Fibroblast of the aortic adventitia (primary cell): ENCODE results near the gene SMG9. TPM values are rescaled to one million over a fixed set of nuclear protein-coding genes. Genes with fewer than 3 reads are reported as not detected.

ENCODE experiments used
- DNase-seq: peaks from one replicate; pipeline ENCODE4 v3.0.0-alpha.2; 2010; ENCODE audit warnings: low read depth
- H3K4me3 ChIP-seq: 2 replicates; pipeline ENCODE4 v1.5.1; 2011; ENCODE audit warnings: low read depth, mild to moderate bottlenecking, control low read depth, low read length, moderate library complexity
- total RNA-seq: library from RNA; depleted of rRNA; stranded (reverse); fragments of >200 nt; gene quantifications from 2 replicates; pipeline ENCODE4 v1.2.3, GENCODE V29; 2012; ENCODE audit warnings: low replicate concordance
- TF ChIP-seq, protein P1 (sequence below): IDR thresholded peaks from 2 replicates; pipeline ENCODE4 v1.5.1; 2011; ENCODE audit warnings: mild to moderate bottlenecking, low read length, control low read depth, inconsistent platforms; ENCODE audit not compliant: insufficient read depth

Gene SMG9
- total RNA-seq, 1 donor: 25.0 TPM

DNA sequence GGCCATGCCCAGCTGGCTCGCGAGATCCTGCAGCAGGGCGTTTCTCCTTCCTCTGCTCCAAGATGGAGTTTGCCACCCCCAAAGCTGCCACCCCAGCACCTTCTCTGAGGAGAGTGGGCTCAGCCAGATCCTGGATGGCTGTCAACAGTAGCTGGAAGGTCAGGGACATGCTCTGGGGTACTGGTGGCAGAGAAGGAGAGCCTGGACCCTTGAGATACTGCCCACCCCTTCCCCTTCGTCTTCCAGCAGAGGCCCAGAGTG is 27.2 kb downstream of the SMG9 start:
- TF ChIP-seq, protein P1, sequence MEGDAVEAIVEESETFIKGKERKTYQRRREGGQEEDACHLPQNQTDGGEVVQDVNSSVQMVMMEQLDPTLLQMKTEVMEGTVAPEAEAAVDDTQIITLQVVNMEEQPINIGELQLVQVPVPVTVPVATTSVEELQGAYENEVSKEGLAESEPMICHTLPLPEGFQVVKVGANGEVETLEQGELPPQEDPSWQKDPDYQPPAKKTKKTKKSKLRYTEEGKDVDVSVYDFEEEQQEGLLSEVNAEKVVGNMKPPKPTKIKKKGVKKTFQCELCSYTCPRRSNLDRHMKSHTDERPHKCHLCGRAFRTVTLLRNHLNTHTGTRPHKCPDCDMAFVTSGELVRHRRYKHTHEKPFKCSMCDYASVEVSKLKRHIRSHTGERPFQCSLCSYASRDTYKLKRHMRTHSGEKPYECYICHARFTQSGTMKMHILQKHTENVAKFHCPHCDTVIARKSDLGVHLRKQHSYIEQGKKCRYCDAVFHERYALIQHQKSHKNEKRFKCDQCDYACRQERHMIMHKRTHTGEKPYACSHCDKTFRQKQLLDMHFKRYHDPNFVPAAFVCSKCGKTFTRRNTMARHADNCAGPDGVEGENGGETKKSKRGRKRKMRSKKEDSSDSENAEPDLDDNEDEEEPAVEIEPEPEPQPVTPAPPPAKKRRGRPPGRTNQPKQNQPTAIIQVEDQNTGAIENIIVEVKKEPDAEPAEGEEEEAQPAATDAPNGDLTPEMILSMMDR: no peak
- no peak for DNase-seq
- H3K4me3 ChIP-seq: no peak overlapping the region

GRCh38 chr19:43726736-43727592 is 27.8 kb downstream of the SMG9 start:
- peak; percentile 43 for DNase-seq
- no peak overlapping the region for H3K4me3 ChIP-seq
- TF ChIP-seq, protein P1: no peak

GRCh38 chr19:43725468-43725867 is 29.3 kb downstream of the SMG9 start:
- no peak for DNase-seq
- TF ChIP-seq, protein P1: no peak
- no peak overlapping the region for H3K4me3 ChIP-seq

DNA sequence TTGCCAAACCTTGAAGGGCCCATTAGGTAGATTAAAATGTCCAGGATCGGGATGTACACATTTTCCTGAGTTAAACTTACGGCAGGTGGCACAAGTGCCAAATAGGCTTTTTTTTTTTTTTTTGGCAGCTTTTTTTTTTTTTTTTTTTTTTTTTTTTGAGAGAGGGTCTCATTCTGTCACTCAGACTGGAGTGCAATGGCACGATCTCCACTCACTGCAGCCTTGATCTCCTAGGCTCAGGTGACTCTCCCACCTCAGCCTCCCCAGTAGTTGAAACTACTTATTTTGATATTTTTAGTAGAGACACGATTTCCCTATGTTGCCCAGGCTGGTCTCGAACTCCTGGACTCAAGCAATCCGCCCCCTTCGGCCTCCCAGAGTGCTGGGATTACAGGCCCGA is 29.9 kb downstream of the SMG9 start:
- TF ChIP-seq, protein P1: no peak
- no peak for DNase-seq
- no peak overlapping the region for H3K4me3 ChIP-seq

- H3K4me3 ChIP-seq: no peak overlapping the region
- no peak for DNase-seq
- TF ChIP-seq, protein P1: peak; percentile 42
These were observed 31.2 kb downstream of the SMG9 start for GRCh38 chr19:43723588-43723987.

GRCh38 chr19:43721469-43722048 is 33.2 kb downstream of the SMG9 start:
- DNase-seq: no peak
- no peak overlapping the region for H3K4me3 ChIP-seq
- TF ChIP-seq, protein P1: no peak

GRCh38 chr19:43720936-43721335 is 33.8 kb downstream of the SMG9 start:
- no peak overlapping the region for H3K4me3 ChIP-seq
- TF ChIP-seq, protein P1: no peak
- DNase-seq: no peak
